HG03066 (cell line): ENCODE data around the gene SEC63.
"Not testable (repeated sequence)": the region's sequence is repeated elsewhere in the genome, so short reads cannot be mapped to it uniquely, and the experiment has no call there.

Experiments used
- ATAC-seq: cut with Tn5 transposase; IDR thresholded peaks from one replicate; pipeline ENCODE4 v1.9.1; 2021; ENCODE audit warnings: low read depth; ENCODE audit not compliant: unreplicated experiment

Gene SEC63, protein sequence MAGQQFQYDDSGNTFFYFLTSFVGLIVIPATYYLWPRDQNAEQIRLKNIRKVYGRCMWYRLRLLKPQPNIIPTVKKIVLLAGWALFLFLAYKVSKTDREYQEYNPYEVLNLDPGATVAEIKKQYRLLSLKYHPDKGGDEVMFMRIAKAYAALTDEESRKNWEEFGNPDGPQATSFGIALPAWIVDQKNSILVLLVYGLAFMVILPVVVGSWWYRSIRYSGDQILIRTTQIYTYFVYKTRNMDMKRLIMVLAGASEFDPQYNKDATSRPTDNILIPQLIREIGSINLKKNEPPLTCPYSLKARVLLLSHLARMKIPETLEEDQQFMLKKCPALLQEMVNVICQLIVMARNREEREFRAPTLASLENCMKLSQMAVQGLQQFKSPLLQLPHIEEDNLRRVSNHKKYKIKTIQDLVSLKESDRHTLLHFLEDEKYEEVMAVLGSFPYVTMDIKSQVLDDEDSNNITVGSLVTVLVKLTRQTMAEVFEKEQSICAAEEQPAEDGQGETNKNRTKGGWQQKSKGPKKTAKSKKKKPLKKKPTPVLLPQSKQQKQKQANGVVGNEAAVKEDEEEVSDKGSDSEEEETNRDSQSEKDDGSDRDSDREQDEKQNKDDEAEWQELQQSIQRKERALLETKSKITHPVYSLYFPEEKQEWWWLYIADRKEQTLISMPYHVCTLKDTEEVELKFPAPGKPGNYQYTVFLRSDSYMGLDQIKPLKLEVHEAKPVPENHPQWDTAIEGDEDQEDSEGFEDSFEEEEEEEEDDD

DNA sequence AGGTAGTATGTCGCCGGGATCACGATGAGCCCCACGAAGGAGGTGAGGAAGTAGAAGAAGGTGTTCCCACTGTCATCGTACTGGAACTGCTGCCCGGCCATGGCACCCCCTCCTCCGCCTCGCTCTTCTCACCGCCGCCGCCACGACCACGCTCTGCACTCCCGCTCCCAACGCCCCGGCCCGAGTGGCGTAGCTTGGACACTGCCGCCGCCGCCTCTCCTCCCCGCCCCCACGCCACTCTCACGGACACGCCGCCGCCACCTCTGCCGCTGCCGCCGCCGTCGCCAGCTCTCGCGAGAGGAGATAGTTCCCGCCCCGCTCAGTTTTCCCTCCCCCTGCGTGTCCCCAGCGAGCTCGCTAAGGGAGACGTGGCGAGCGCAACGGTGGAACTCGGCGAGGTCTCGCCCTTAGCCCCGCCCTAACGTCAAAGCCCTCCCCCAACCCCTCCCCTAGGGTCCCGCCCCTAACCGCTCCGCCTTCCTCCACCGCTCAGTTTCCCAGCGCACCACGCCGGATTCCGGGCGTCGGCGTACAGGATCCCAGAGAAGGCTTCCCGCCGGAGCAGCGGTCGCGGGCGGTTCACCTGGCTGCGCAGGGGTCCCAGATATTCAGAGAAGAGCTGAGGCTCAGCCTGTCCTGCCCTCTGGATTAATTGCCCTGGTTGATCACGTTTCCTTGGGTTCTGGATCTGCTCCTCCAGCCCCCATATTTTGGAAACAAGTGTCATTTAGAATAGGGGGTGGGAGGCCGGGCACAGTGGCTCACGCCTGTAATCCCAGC is at the start of gene SEC63:
Gene SEC63, minus strand, starts transcription at position 300 of the 780 bp plus-strand sequence. Its CDS starts 199 bp downstream, at position 101.
- ATAC-seq = peak; percentile 88

DNA sequence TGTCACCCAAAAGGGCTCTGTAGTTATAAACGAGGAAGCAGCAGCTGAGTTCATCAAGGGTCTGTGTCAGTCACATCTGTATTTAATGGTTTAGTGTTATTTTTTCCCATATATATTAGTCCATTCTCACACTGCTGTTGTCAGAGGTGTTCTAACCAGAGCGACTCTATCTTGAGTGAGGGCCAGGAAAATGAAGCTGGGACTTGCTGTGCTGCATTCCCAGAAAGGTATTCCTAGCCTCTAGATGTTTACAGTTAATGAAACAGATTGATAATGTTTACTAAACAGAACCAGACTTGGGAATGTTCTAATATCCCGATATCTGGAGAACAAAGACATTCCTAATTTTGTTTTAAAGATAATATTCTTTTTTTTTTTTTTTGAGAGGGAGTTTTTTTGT is 48.0 kb upstream of the SEC63 start:
- no peak for ATAC-seq

DNA sequence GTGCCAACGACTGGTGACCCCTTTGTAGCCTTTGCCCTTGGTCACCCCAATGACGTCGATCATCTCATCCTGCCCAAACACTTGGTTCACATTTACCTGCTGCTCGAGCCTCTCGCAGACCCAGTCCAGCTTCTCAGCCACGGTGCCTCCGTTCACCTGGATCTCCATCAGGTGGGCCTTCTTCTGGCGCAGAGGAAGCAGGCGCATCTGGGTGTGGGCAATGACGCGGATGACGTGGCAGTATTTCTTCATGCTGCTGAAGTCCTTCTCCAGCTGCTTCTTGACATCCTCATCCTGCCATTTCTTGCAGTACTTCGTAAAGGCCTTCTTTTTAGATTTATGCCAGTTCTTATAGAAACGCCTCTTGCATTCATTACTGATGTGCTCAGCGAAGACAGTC is 46.9 kb upstream of the SEC63 start:
- ATAC-seq = no peak

DNA sequence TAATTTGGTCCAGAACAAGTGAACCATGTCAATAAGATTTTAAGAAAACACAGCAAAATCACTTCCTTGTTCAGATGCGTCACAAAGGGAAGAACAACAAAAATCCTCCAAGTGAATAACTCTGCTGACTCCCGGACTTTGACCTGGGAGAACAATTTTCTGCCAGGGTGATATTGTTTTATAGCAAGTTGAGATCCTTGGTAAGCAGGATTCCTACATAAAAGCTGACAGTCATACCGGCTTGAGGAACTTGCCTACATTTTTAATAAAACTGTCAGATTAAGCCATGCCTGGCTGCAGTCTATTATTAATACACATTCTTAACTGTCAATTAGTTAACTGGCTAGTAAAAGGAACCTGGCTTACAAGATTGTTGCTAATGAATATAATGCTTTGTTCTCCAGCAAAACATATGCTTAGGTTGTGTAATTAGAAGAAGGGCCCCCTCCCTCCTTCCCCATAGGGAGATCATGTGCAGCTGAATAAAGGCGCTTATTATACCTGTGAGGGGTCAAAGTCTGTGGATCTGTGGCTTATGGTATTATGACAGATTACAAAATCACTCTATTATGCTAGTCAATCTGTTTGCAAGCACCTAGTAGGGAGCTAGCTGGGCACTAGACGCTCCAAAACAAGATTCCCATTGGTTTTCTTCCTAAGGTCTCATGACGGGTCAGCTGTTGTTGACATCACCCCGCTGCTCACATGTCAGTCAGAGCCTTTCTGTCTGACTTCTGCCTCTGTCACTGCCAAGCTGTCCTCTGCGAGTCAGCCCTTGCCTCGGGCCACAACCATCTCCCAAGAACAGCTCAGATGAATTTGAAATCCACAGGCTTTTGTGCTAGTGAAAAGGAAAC is 44.6 kb upstream of the SEC63 start:
- no peak for ATAC-seq

DNA sequence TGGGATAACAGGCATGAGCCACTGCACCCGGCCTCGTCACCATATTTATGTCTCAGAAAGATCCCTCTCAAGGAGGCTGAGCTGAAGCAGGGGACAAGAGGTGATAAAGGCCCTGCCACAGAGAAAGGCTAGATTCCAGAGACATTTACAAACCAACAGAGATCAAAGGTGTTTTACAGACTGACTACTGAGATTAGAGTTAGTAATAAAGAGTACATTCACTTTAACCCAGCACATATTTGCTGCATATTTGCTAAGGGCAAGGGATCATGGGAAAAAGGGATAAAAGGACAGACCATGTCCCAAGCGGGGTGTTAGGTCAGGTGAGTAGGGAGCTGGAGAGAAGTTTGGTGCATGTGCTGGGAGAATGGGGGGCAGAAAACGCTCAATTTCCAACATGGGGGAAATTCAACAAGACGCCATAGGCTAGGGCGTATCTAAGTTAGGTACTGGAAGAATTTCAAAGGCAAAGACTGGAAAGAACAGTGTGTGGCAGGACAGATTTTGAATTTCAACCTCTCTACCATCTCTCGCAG is 43.8 kb upstream of the SEC63 start:
- no peak for ATAC-seq

DNA sequence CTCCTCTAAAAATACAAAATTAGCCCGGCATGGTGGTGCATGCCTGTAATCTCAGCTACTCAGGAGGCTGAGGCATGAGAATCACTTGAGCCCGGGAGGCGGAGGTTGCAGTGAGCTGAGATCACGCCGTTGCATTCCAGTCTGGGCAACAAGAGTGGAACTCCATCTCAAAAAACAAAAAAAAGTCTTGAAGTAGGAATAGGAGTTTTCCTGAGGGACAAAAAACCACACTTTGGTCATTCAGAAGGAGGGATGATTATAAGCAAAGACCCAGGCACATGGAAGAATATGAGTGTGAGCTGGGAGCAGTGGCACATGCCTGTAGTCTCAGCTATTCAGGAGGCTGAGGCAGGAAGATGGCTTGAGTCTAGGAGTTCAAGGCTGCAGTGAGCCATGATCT is 42.3 kb upstream of the SEC63 start:
- ATAC-seq = not testable (repeated sequence)

DNA sequence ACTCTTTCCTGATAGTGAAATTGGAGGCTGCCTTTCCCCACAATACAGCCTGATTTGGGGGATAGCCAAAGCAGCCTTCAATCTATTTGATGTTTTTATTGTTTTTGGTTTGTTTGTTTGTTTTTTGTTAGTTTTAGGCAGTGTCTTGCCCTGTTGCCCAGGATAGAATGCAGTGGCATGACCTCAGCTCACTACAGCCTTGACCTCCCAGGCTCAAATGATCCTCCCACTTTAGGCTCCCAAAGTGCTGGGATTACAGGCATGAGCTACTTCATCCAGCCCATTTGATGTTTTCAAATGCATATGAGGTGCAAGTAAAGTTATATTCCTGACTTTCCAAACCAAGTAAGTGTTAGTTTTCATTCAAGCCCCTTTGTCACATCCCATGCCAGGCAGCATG is 41.3 kb upstream of the SEC63 start:
- ATAC-seq = no peak

DNA sequence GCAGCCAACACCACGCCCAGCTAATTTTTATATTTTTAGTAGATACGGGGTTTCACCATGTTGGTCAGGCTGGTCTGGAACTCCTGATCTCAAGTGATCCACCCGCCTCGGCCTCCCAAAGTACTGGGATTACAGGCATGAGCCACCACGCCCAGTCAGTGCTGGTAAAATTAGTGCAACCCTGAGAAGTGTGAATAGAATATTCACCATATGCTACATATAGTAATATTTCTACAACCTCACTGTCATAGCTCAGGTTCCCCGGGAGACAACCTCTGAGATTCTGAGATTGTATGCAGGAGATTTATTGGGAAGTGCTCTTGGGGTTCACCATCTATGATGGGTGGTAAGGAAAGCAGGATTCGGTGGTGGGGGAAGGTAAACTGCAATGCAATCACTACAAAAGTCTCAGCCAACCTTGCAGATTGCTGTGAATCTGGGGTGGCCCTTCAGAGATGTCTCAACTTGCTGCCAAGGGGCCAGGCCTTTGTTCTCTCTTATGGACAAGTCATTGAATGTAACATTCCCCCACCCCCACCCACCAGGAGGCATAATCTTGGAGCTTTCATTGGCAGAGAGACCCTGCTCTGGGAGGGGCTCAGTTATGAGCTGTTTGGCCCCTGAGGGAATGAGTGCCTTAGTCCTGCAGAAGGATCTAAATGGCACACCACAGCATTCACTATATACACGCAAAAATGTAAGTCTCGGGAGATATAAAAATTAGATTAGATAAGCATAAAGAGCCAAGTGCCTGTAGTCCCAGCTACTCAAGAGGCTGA is 34.0 kb upstream of the SEC63 start:
- no peak for ATAC-seq

DNA sequence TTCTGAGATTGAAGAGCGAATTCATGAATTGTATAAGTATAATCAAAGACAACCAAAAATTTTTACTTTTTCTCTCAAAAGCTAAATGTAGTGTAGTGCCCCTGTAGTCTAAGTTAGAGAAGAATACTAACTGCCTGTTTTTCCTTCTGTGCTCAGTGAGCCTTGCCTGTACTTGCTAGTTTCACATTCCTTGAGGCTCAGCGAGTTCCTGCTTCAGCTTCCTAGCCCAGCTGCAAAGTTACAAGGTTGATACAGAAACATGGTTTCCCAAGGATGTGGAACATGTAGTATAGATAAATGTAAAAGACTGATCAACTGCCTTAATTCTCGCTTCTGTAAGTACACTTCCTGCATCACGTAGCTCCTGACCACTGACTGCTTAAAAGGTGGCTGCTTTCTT is 33.1 kb upstream of the SEC63 start:
- no peak for ATAC-seq

DNA sequence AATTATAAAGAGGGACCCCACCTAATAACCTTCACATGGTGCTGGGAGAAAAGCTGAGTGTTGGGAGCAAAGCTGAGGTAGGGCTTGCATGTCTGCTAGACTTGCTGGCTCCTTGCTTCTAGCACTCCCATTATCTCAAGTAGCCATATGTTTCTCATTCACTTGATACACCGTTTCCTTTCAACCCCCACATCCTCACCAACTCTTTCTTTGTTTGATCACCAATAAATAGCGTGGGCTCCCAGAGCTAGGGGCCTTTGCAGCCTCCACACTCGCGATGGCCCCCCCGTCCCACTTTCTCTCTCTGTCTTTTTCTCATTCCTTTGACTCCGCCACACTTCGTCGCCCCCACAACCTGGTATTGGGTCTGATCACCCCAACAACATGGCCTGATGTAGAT is 32.6 kb upstream of the SEC63 start:
- not testable (repeated sequence) for ATAC-seq

DNA sequence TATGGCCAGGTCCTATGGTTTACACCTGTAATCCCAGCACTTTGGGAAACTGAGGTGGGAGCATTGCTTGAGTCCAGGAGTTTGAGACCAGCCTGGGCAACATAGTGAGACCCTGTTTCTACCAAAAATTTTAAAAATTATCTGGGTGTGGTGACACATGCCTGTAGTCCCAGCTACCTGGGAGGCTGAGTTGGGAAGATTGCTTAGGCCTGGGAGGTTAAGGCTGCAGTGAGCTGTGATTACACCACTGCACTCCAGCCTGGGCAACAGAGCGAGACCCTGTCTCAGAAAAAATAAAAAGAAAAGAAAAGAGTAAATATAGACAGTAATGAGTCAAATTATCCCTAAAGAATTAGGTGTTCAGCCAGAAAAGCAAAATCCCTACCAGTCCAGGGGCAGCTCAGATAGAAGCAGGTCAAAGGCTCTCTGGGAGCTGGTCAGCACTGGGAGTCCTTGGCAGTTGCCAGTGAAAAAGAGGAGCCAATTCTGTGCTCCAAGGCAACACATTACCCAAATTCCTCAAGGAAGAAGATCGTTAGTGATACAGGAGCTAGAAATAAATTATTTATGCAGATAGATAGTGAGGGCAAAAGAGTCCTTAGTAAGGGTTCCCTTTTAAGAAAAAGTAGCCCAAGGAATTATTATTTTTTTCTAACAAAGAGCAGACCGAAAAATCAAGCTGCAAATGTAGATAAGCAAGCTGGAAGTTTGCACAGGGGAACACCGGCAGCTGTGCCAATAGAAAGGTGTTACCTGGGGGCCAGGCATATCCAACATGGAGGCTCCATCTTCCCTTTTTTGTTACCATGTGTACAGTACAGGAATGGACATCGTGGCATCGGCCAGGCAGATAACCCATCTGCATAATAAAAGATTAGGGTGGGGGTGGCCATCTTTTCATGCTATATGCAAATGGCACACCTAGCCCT is 31.4 kb upstream of the SEC63 start:
- ATAC-seq = no peak

DNA sequence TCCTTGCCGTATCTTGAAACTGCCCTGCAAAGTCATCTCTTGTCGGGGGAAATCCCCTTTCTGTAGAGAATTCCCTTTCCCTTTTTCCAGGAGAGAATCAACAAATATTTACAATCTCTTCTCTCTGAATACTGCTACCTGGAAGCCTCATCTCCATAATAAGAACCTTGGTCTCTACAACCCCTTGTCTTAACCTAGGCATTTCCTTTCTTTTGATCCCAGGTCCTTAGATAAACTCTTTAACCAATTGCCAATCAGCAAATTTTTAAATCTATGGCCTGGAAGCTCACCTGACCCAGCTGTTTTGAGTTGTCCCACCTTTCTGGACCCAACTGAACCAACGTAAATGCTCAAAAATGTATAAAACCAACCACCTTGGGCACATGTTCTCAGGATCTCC is 30.6 kb upstream of the SEC63 start:
- ATAC-seq = no peak

DNA sequence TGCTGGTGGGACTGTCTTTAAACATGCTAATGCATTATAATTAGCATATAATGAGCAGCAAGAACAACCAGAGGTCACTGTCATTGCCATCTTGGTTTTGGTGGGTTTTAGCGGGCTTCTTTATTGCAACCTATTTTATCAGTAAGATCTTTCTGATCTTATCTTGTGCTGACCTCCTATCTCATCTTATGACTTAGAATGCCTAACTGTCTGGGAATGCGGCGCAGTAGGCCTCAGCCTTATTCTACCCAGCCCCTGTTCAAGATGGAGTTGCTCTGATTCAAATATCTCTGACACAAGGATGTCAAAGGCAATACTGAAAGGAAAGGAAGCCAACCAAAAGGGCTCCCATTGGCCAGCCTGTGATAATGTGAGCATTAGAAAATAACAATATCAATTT is 29.8 kb upstream of the SEC63 start:
- no peak for ATAC-seq

DNA sequence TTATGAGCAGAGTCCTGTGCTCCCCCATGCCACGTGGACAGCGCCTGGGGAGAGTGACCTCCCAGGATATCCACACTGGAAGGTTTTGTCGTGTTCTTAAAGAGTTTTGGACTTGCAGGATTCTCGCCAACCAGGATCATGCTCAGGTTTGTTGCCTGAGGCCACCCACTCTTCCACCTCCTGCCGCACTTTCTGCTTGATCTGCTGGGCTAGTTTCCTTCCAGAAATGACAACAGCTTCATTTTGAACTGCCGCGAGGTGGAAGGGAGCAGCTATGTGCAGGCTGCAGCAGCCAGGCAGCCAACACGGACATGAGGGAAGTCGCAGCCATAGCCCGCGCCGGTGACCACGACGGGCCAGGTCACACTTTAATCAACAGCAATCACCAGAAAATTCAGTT is 27.7 kb upstream of the SEC63 start:
- no peak for ATAC-seq

DNA sequence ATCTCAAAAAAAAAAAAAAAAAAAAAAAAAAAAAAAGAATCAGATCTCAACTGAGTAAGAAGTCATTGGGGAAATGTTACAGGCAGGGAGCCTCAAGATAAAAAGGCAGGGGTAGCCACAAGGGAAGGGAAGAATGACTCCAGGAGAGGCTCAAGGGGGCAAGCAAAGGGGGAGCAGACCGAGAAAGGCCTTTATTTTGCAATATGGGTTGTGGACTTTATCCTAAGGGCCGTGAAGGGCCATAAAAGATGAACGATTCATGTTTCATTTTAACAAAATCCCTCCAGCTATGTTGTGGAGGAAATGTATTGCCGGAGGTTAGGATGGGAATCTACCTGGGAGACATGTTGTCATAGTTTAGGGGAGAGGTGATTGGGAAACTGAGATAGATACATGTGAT is 25.8 kb upstream of the SEC63 start:
- no peak for ATAC-seq

DNA sequence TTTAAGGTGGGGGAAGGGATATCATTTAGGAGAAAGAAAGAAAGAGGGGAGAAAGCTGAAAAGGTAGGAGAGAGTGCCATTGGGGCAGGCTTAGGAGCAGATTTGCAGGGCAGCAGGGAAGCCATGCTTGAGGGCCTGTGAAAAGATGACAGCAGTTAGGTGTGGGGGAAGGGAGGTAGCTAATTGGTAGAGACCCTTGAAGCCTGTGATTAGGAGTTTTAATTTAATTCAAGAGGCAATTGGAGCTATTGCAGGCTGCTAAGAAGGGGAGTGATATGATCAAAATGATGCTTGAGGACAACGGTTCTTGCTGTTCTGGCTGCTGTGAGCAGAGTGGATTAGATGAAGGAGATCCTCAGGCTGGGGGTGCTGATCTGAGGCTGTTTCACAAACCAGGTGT is 24.5 kb upstream of the SEC63 start:
- no peak for ATAC-seq

DNA sequence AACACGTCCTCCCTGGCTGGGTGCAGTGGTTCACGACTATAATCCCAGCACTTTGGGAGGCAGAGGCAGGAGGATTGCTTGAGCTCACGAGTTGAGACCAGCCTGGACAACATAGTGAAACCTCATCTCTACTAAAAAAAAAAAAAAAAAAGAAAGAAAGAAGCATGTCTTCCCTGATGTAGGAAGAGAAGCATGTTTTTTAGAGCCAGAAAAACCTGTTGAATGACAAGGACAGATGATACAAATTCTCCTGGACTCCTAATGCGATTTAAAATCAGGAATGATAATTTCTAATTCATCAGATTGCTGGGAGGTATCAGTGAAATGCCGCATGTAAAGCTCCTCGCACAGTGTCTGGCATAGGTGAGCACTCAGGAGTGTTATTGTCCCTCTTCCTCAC is 23.7 kb upstream of the SEC63 start:
- no peak for ATAC-seq

DNA sequence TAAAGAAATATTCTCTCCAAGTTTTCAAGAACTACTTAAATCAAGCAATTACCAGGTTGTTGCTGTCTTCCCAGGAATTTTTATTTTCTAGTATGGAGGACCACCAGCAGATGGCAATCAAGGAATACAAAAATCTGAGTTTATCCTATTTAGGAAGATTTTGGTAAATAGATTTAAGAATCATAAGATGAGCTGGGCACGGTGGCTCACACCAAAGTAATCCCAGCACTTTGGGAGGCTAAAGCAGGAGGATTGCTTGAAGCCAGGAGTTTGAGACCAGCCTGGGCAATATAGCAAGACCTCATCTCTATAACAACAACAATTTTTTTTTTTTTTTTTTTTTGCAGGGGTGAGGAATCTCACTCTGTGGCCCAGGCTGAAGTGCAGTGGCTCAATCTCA is 19.3 kb upstream of the SEC63 start:
- ATAC-seq = no peak
